MCF 10A (cell line): ENCODE data around the gene ZNF337. TPM values are rescaled to one million over a fixed set of nuclear protein-coding genes. Genes with fewer than 3 reads are reported as not detected.

Experiments
- BruUV-seq: library from RNA; stranded (reverse); fragments of 400-500 nt; replicated peaks from 2 replicates; lab custom pipeline; 2021; lab: Mats Ljungman, UMichigan
- CTCF ChIA-PET: fragments of 300-600 bp; sonication (Branson Sonifier 250); formaldehyde crosslinking; extraction: SDS; loops from one replicate; lab custom pipeline; 2021; ENCODE audit warnings: antibody characterized with exemption, inconsistent platforms; lab: Yijun Ruan, JAX
- POLR2A ChIA-PET: fragments of 300-600, 350-650 bp; sonication (Branson Sonifier 250); formaldehyde crosslinking; extraction: SDS; loops from one replicate; lab custom pipeline; 2020; ENCODE audit warnings: antibody characterized with exemption, inconsistent platforms; lab: Yijun Ruan, JAX
- DNase-seq: peaks from one replicate; pipeline ENCODE4 v3.0.0-alpha.2; 2018; ENCODE audit not compliant: unreplicated experiment
- H3K27ac Mint-ChIP-seq: one replicate; pipeline ENCODE4 v1.8.0; 2022; ENCODE audit warnings: mild to moderate bottlenecking, low read depth, mixed read lengths; ENCODE audit not compliant: unreplicated experiment
- H3K27me3 Mint-ChIP-seq: one replicate; pipeline ENCODE4 v1.8.0; 2022; ENCODE audit warnings: mixed read lengths; ENCODE audit not compliant: insufficient read depth, unreplicated experiment
- H3K36me3 Mint-ChIP-seq: one replicate; pipeline ENCODE4 v1.8.0; 2022; ENCODE audit warnings: mild to moderate bottlenecking, moderate library complexity, mixed read lengths; ENCODE audit not compliant: insufficient read depth, unreplicated experiment
- H3K4me1 Mint-ChIP-seq: one replicate; pipeline ENCODE4 v1.8.0; 2022; ENCODE audit warnings: mixed read lengths; ENCODE audit not compliant: insufficient read depth, unreplicated experiment
- H3K4me3 Mint-ChIP-seq: one replicate; pipeline ENCODE4 v1.8.0; 2022; ENCODE audit warnings: mild to moderate bottlenecking, moderate library complexity, mixed read lengths; ENCODE audit not compliant: unreplicated experiment
- H3K9me3 Mint-ChIP-seq: one replicate; pipeline ENCODE4 v1.8.0; 2022; ENCODE audit warnings: mixed read lengths; ENCODE audit not compliant: unreplicated experiment
- CTCF ChIP-seq: fragments of 200-600 bp; IDR thresholded peaks from one replicate; pipeline ENCODE4 v1.8.0; 2022; ENCODE audit warnings: antibody characterized with exemption, mild to moderate bottlenecking; ENCODE audit not compliant: unreplicated experiment
- intact Hi-C: fragments of 100-400 bp; cut with micrococcal nuclease; formaldehyde crosslinking; loops from 2 replicates; pipeline ENCODE4 v1.14.1; 2022
- total RNA-seq: library from RNA; stranded (reverse); gene quantifications from 2 replicates; pipeline ENCODE4 v1.2.3, GENCODE V29; 2022

Gene ZNF337
- total RNA-seq, 1 experiment from 2014 or later = 19.5 TPM

GRCh38 chr20:25695532-25696370, 902 bp downstream of the ZNF337 start:
- ChIA-PET CTCF (interaction anchor here (0.5 to 0.9 kb wide), 4 partner anchors 156 to 1235 kb away, joined by 3 to 7 read pairs (median 3); no protein-coding TSS in a partner anchor), POLR2A (interaction anchor here (0.6 to 1.6 kb wide), 10 partner anchors 8 to 311 kb away, joined by 3 to 6 read pairs (median 4); no protein-coding TSS in a partner anchor)
- Mint-ChIP-seq H3K27me3 (no peaks in the 10 kb centered on the region), H3K9me3 (peaks cover 9% of the 10 kb centered on the region), H3K4me1 (peaks cover 19% of the 10 kb centered on the region), H3K36me3 (peaks cover 18% of the 10 kb centered on the region), H3K4me3 (peak overlapping the region; percentile 90), H3K27ac (peak overlapping the region; percentile 83)
- peak; percentile 29 for DNase-seq
- BruUV-seq = TSS peak; percentile 41
- intact Hi-C loops = no loop called here
- TF ChIP-seq CTCF = no peak

GRCh38 chr20:25692499-25692898, 4.2 kb downstream of the ZNF337 start:
- Mint-ChIP-seq H3K4me1 (peaks cover 8% of the 10 kb centered on the region), H3K9me3 (no peaks in the 10 kb centered on the region), H3K4me3 (no peak overlapping the region), H3K27ac (no peak overlapping the region), H3K36me3 (peaks cover 38% of the 10 kb centered on the region), H3K27me3 (no peaks in the 10 kb centered on the region)
- TF ChIP-seq CTCF = no peak
- no TSS peak for BruUV-seq
- intact Hi-C loops = no loop called here
- POLR2A ChIA-PET = interaction anchor here (1.0 kb wide), 1 partner anchor 70 kb away, joined by 3 read pairs; no protein-coding TSS in a partner anchor
- DNase-seq = no peak
- CTCF ChIA-PET = interaction anchor here (0.9 kb wide), 1 partner anchor 704 kb away, joined by 3 read pairs; no protein-coding TSS in a partner anchor

GRCh38 chr20:25690427-25690826, 6.2 kb downstream of the ZNF337 start:
- intact Hi-C loops = no loop called here
- H3K4me1 Mint-ChIP-seq = peaks cover 8% of the 10 kb centered on the region
- BruUV-seq = no TSS peak
- H3K27ac Mint-ChIP-seq = no peak overlapping the region
- TF ChIP-seq CTCF = no peak
- CTCF ChIA-PET = interaction anchor here (0.9 to 1.1 kb wide), 2 partner anchors 149 to 335 kb away, joined by 3 to 4 read pairs; no protein-coding TSS in a partner anchor
- H3K36me3 Mint-ChIP-seq = peaks cover 51% of the 10 kb centered on the region
- no peak for DNase-seq
- POLR2A ChIA-PET = interaction anchor here (0.6 to 2.5 kb wide), 3 partner anchors 21 to 317 kb away, joined by 3 to 10 read pairs (median 4); no protein-coding TSS in a partner anchor
- no peak overlapping the region for H3K4me3 Mint-ChIP-seq
- no peaks in the 10 kb centered on the region for H3K9me3 Mint-ChIP-seq
- H3K27me3 Mint-ChIP-seq = no peaks in the 10 kb centered on the region
